Endothelial cell of umbilical vein (primary cell): ENCODE data around the gene FGF2. TPM values are rescaled to one million over a fixed set of nuclear protein-coding genes. Genes with fewer than 3 reads are reported as not detected.

ENCODE experiments used
- BruUV-seq: library from RNA; stranded (reverse); fragments of 400-500 nt; replicated peaks from 2 replicates; lab custom pipeline; 2021; lab: Mats Ljungman, UMichigan
- CTCF ChIA-PET: fragments of 300-600, 350-600 bp; sonication (Branson Sonifier 250); formaldehyde crosslinking; loops from one replicate; lab custom pipeline; 2021; ENCODE audit warnings: antibody characterized with exemption, inconsistent platforms; lab: Charles Lee
- POLR2A ChIA-PET: fragments of 300-600, 350-600 bp; sonication (Branson Sonifier 250); formaldehyde crosslinking; loops from one replicate; lab custom pipeline; 2021; ENCODE audit warnings: antibody characterized with exemption, inconsistent platforms; lab: Charles Lee
- DNase-seq: peaks from one replicate; pipeline ENCODE4 v3.0.0-alpha.2; 2011; ENCODE audit warnings: low read depth, low spot score
- FAIRE-seq: peaks from 2 replicates; lab custom pipeline; 2011; peaks lifted over from hg19 to GRCh38; lab: Jason Lieb, UNC
- H2AFZ ChIP-seq: 2 replicates; pipeline ENCODE4 v1.6.0; 2012; ENCODE audit warnings: low read depth, low read length, control low read depth, inconsistent platforms
- H3K27ac ChIP-seq: 2 replicates; pipeline ENCODE4 v1.5.1; 2011; ENCODE audit warnings: low read depth, mild to moderate bottlenecking, control low read depth, low read length, moderate library complexity; ENCODE audit not compliant: insufficient read depth
- H3K27me3 ChIP-seq, 2 experiments: 2 replicates each; pipeline versions ENCODE4 v1.6.0 to v1.6.1; 2011; ENCODE audit warnings: low read length in 2 of 2, mixed read lengths in 1 of 2; ENCODE audit not compliant: control insufficient read depth in 2 of 2, insufficient read depth in 2 of 2
- H3K36me3 ChIP-seq, 2 experiments: 2 replicates in 1 of 2; 3 replicates in 1 of 2; pipeline ENCODE4 v1.5.1; 2011; ENCODE audit warnings: low read length in 2 of 2, mild to moderate bottlenecking in 1 of 2, moderate library complexity in 1 of 2; ENCODE audit not compliant: control insufficient read depth in 2 of 2, insufficient read depth in 2 of 2; ENCODE audit errors: extremely low read depth in 1 of 2
- H3K4me1 ChIP-seq: 3 replicates; pipeline ENCODE4 v1.5.1; 2011; ENCODE audit warnings: mild to moderate bottlenecking, low read length; ENCODE audit not compliant: control insufficient read depth, insufficient read depth; ENCODE audit errors: extremely low read depth
- H3K4me2 ChIP-seq: 2 replicates; pipeline ENCODE4 v1.6.1; 2011; ENCODE audit warnings: low read length, control low read depth, mixed read lengths; ENCODE audit not compliant: insufficient read depth
- H3K4me3 ChIP-seq, 3 experiments: fragments of 200-600 bp in 1 of 3; sonication (generic), shearing (Covaris generic) in 1 of 3; replicated peaks in 1 of 3; 2 replicates each; pipeline ENCODE4 v1.5.1; 2011 to 2016; ENCODE audit warnings: control low read depth in 3 of 3, low read length in 3 of 3, mild to moderate bottlenecking in 2 of 3, inconsistent platforms in 1 of 3, low read depth in 1 of 3, moderate library complexity in 1 of 3; ENCODE audit not compliant: insufficient read depth in 1 of 3
- H3K79me2 ChIP-seq: 2 replicates; pipeline ENCODE4 v1.6.0; 2012; ENCODE audit warnings: low read length, inconsistent platforms; ENCODE audit not compliant: control insufficient read depth, insufficient read depth
- H3K9ac ChIP-seq: replicated peaks from 2 replicates; pipeline ENCODE3; 2011; ENCODE audit warnings: low read length, control low read depth; ENCODE audit not compliant: insufficient read depth; ENCODE audit errors: extremely low read depth
- H3K9me1 ChIP-seq: replicated peaks from 3 replicates; pipeline ENCODE4 v1.6.0; 2011; ENCODE audit warnings: mild to moderate bottlenecking, low read length; ENCODE audit not compliant: control insufficient read depth, insufficient read depth; ENCODE audit errors: extremely low read depth
- H3K9me3 ChIP-seq: replicated peaks from 2 replicates; pipeline ENCODE4 v1.5.1; 2012; ENCODE audit warnings: low read length, inconsistent platforms; ENCODE audit not compliant: control insufficient read depth, insufficient read depth
- H4K20me1 ChIP-seq: replicated peaks from 2 replicates; pipeline ENCODE3; 2011; ENCODE audit warnings: mild to moderate bottlenecking, low read length; ENCODE audit not compliant: control insufficient read depth, insufficient read depth; ENCODE audit errors: extremely low read depth
- CTCF ChIP-seq, 2 donors: IDR thresholded peaks; 1 replicate in 1 of 2; 2 replicates in 1 of 2; pipeline ENCODE4 v1.5.1; 2011; ENCODE audit warnings: low read length in 2 of 2, mild to moderate bottlenecking in 2 of 2, moderate library complexity in 2 of 2, control low read depth in 1 of 2, inconsistent platforms in 1 of 2, low read depth in 1 of 2; ENCODE audit not compliant: insufficient read depth in 1 of 2; ENCODE audit errors: extremely low read depth in 1 of 2
- EZH2 ChIP-seq: IDR thresholded peaks from 2 replicates; pipeline ENCODE4 v1.6.1; 2012; ENCODE audit warnings: borderline replicate concordance, low read depth, mild to moderate bottlenecking, moderate library complexity, low read length, inconsistent platforms; ENCODE audit not compliant: severe bottlenecking
- FOS ChIP-seq: IDR thresholded peaks from 2 replicates; pipeline ENCODE4 v1.6.1; 2011; ENCODE audit warnings: mild to moderate bottlenecking, low read length, moderate library complexity, borderline replicate concordance; ENCODE audit not compliant: insufficient read depth
- GATA2 ChIP-seq: IDR thresholded peaks from 2 replicates; pipeline ENCODE4 v1.7.0; 2011; ENCODE audit warnings: low read depth, mild to moderate bottlenecking, moderate library complexity, mixed read lengths, low read length; ENCODE audit not compliant: insufficient read length, insufficient read depth
- JUN ChIP-seq: IDR thresholded peaks from 2 replicates; pipeline ENCODE4 v1.6.1; 2011; ENCODE audit warnings: borderline replicate concordance, low read depth; ENCODE audit not compliant: insufficient read length, insufficient read depth
- MAX ChIP-seq: IDR thresholded peaks from 2 replicates; pipeline ENCODE4 v1.6.1; 2011; ENCODE audit not compliant: insufficient read depth, insufficient read length
- MYC ChIP-seq: IDR thresholded peaks from one replicate; pipeline ENCODE4 v1.6.1; 2011; ENCODE audit warnings: mild to moderate bottlenecking, low read depth, low read length
- POLR2A ChIP-seq: IDR thresholded peaks from 2 replicates; pipeline ENCODE4 v1.6.1; 2012; ENCODE audit warnings: low read depth, mild to moderate bottlenecking, control low read depth, low read length
- POLR2AphosphoS5 ChIP-seq: IDR thresholded peaks from 2 replicates; pipeline ENCODE4 v1.6.1; 2012; ENCODE audit warnings: low read depth, mild to moderate bottlenecking, control low read depth, low read length, moderate library complexity; ENCODE audit not compliant: insufficient read depth
- dilution Hi-C: fragments of 300-500 bp; cut with MboI; formaldehyde crosslinking; loops from one replicate; pipeline ENCODE4 v1.15.0; 2019; ENCODE audit warnings: low sequenced_read_pairs; ENCODE audit not compliant: extremely low pct_ligation_motif_present
- intact Hi-C: fragments of 100-400 bp; cut with micrococcal nuclease; formaldehyde crosslinking; loops from one replicate; pipeline ENCODE4 v1.10.0; 2022
- polyA plus RNA-seq, 4 experiments: library from polyadenylated mRNA; depleted of rRNA in 3 of 4; stranded (reverse) in 3 of 4; unstranded in 1 of 4; fragments of >200 nt; gene quantifications; 2 replicates each; pipeline versions ENCODE4 v1.2.1 to v1.2.3, GENCODE V29; 2011 to 2012; ENCODE audit warnings: missing spikeins in 1 of 4
- total RNA-seq: library from RNA; stranded (reverse); gene quantifications from 2 replicates; pipeline ENCODE4 v1.2.3, GENCODE V29; 2021

Gene FGF2
- total and polyA plus RNA-seq, 2 donors (not counting 3 experiments of a cell fraction or from before 2014, with no cell fraction given) = 4.6 to 23.9 TPM

DNA sequence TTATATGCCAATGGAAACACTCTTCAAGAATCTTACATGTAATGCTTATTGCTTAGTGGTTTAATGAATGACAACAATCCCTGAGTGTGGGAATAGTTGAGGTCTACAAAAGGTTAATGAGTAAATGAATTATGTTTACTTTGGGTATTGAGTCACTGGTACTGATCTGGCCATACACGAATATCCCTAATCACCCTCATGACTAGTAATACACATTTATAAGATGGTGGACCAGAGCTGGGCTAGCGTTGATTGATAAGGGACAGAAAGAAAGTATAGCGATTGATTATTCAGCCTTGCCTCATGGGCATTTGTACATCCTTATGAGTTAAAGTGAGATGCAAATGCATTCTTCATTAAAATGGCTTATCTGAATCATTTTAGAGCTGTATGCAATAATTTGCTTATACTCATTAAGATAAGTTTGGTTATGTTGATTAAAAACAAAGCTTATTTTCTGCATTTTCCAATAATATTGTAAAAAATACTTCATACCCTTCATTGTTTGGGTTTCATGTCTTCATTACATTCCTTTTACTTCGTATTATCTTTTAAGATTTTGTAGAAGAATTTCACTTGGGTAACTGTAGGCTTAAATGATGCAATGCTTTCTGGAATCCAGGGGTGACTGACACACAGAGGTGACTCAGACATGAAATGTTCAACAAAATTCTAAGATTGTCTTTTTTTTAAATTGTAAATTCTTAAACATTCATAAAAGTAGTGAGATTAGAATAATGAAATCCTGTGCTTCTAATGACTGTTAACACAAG is 47.4 kb downstream of the FGF2 start:
- H3K79me2 ChIP-seq = no peaks in the 10 kb centered on the region
- intact Hi-C loops (loop anchor here (2.0 kb wide), 1 partner anchor 19 kb away; no protein-coding TSS in a partner anchor), dilution Hi-C loops (no loop called here)
- FAIRE-seq (no peak), DNase-seq (peak; percentile 51)
- ChIA-PET POLR2A (no interaction called here), CTCF (interaction anchor here (0.7 to 1.5 kb wide), 7 partner anchors 9 to 116 kb away, joined by 3 to 4 read pairs (median 3); no protein-coding TSS in a partner anchor)
- TF ChIP-seq JUN (peak; percentile 42), FOS (peak; percentile 75), MYC (no peak)
- H3K9me1 ChIP-seq = no peaks in the 10 kb centered on the region
- H3K9ac ChIP-seq = no peak overlapping the region
- peak overlapping the region; percentile 71 for H3K4me2 ChIP-seq
- peaks cover 13% of the 10 kb centered on the region for H3K4me1 ChIP-seq
- no peak overlapping the region for H2AFZ ChIP-seq
- H3K27me3 ChIP-seq = no peaks in the 10 kb centered on the region
- no peaks in the 10 kb centered on the region for H3K9me3 ChIP-seq
- H3K4me3 ChIP-seq = no peak overlapping the region
- no peak overlapping the region for H3K27ac ChIP-seq
- H3K36me3 ChIP-seq = peaks cover 0 to 2% of the 10 kb centered on the region in 2 experiments
- no TSS peak for BruUV-seq
- H4K20me1 ChIP-seq = no peaks in the 10 kb centered on the region

DNA sequence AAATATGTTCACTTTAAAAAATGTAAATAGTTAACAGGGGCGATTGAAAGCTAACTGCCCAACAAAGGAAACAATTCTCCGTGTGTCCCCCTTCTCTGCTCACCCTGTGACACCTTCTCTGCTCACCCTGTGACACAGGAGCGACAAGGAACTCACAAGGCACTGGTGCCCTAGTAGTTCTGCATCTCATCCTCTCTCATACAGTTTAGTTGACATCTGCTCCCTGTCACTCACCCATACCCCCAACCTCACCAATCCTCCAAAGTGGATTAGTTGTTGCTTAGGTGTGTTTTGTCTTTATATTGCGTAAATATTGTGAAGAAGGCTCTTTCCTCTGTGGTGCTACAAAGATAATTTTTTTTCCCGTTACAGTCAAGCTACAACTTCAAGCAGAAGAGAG is 49.3 kb downstream of the FGF2 start:
- no peak overlapping the region for H3K9ac ChIP-seq
- H3K4me2 ChIP-seq = no peak overlapping the region
- intact Hi-C loops (no loop called here), dilution Hi-C loops (no loop called here)
- H3K27ac ChIP-seq = no peak overlapping the region
- peaks cover 13% of the 10 kb centered on the region for H3K4me1 ChIP-seq
- no peak for TF ChIP-seq MYC
- TF ChIP-seq POLR2A = no peak
- TF ChIP-seq MAX = no peak
- no peak for TF ChIP-seq CTCF (IDR thresholded peaks at IDR 0.05; ENCODE audit: extremely low read depth in 1 of 2, insufficient read depth in 1 of 2, low read depth in 1 of 2, low read length in 2 of 2)
- no peak for TF ChIP-seq EZH2
- no peak for TF ChIP-seq FOS
- TF ChIP-seq GATA2 = no peak
- TF ChIP-seq JUN = no peak
- TF ChIP-seq POLR2AphosphoS5 = no peak
- no peak overlapping the region for H2AFZ ChIP-seq
- H3K4me3 ChIP-seq = no peak overlapping the region
- no TSS peak for BruUV-seq
- no peaks in the 10 kb centered on the region for H3K9me3 ChIP-seq
- H3K27me3 ChIP-seq = no peaks in the 10 kb centered on the region
- no peaks in the 10 kb centered on the region for H3K79me2 ChIP-seq
- DNase-seq (no peak), FAIRE-seq (no peak)
- H4K20me1 ChIP-seq = no peaks in the 10 kb centered on the region
- ChIA-PET CTCF (interaction anchor here (0.6 to 2.9 kb wide), 5 partner anchors 9 to 273 kb away, joined by 3 to 7 read pairs (median 5); no protein-coding TSS in a partner anchor), POLR2A (no interaction called here)
- H3K9me1 ChIP-seq = no peaks in the 10 kb centered on the region
- H3K36me3 ChIP-seq = peaks cover 0 to 4% of the 10 kb centered on the region in 2 experiments
